Measurements from ENCODE around the gene DOCK7.
"Not testable (repeated sequence)": the region's sequence is repeated elsewhere in the genome, so short reads cannot be mapped to it uniquely, and the experiment has no call there.

Gene DOCK7

DNA sequence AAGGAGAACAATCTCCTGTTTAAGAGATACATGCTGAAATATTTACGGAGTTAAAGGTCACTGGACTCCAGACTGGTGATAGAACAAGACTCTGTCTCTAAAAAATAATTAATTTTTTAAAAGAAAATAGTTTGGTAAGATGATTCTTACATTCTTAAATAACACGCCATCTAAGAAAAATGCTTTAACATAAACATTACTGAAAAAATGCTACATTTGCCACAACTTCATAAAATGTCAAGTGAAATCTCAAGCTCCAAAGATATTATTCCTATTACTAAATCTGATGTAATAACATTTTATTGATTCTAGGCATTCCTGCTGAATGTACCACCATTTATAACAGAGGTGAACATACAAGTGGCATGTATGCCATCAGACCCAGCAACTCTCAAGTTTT, 86.7 kb downstream of the DOCK7 start:
- Mint-ChIP-seq H3K9me3 (no peaks in the 10 kb centered on the region), H3K4me3 (no peak overlapping the region), H3K36me3 (no peaks in the 10 kb centered on the region), H3K4me1 (no peaks in the 10 kb centered on the region), H3K27ac (no peak overlapping the region), H3K27me3 (no peaks in the 10 kb centered on the region)
- no peak for ATAC-seq

GRCh38 chr1:62599044-62599443, 89.1 kb downstream of the DOCK7 start:
- no peak for ATAC-seq
- Mint-ChIP-seq H3K9me3 (no peaks in the 10 kb centered on the region), H3K27ac (no peak overlapping the region), H3K36me3 (no peaks in the 10 kb centered on the region), H3K4me1 (no peaks in the 10 kb centered on the region), H3K4me3 (no peak overlapping the region), H3K27me3 (no peaks in the 10 kb centered on the region)

DNA sequence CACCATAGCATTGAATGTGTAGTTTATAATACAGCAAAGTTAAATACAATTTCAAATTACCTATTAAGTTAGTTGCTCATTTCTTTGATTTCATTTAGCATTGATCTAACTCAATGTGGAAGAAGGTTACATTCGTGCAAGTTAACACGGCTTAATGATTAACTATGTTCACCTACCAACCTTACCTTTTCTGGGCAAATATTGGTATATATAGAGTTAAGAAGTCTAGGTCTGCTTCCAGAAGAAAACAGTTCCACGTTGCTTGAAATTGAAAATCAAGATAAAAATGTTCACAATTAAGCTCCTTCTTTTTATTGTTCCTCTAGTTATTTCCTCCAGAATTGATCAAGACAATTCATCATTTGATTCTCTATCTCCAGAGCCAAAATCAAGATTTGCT, 90.9 kb downstream of the DOCK7 start, which contains the start of gene ANGPTL3:
Gene ANGPTL3, plus strand, starts transcription at position 240 of the 400 bp plus-strand sequence. Its CDS starts 47 bp downstream, at position 287.
- ATAC-seq = no peak
- H3K27me3 Mint-ChIP-seq = no peaks in the 10 kb centered on the region
- H3K4me3 Mint-ChIP-seq = no peak within 1 kb of the TSS
- no peaks in the 10 kb centered on the region for H3K9me3 Mint-ChIP-seq
- H3K4me1 Mint-ChIP-seq = no peaks in the 10 kb centered on the region
- H3K36me3 Mint-ChIP-seq = no peaks in the 10 kb centered on the region
- H3K27ac Mint-ChIP-seq = no peak within 1 kb of the TSS

- H3K27ac Mint-ChIP-seq = no peak overlapping the region
- no peaks in the 10 kb centered on the region for H3K4me1 Mint-ChIP-seq
- H3K27me3 Mint-ChIP-seq = no peaks in the 10 kb centered on the region
- no peaks in the 10 kb centered on the region for H3K9me3 Mint-ChIP-seq
- no peak overlapping the region for H3K4me3 Mint-ChIP-seq
- H3K36me3 Mint-ChIP-seq = peaks cover 11% of the 10 kb centered on the region
- ATAC-seq = no peak
These were observed 92.5 kb downstream of the DOCK7 start for GRCh38 chr1:62595647-62596046.

- Mint-ChIP-seq H3K36me3 (peaks cover 22% of the 10 kb centered on the region), H3K4me3 (no peak overlapping the region), H3K9me3 (no peaks in the 10 kb centered on the region), H3K27ac (no peak overlapping the region), H3K27me3 (no peaks in the 10 kb centered on the region), H3K4me1 (no peaks in the 10 kb centered on the region)
- ATAC-seq = no peak
These were observed 94.3 kb downstream of the DOCK7 start for GRCh38 chr1:62593825-62594394.

DNA sequence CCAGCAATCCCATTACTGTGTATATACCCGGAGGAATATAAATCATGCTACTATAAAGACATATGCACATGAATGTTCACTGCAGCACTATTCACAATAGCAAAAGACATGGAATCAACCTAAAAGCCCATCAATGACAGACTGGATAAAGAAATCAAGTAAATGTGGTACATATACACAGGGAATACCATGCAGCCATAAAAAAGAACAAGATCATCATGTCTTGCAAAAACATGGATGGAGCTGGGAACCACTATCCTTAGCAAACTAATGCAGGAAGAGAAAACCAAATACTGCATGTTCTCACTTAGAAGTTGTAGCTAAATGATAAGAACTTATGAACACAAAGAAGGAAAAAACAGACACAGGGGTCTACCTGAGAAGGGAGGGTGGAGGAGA, 97.2 kb downstream of the DOCK7 start:
- Mint-ChIP-seq H3K4me3 (no peak overlapping the region), H3K27me3 (no peaks in the 10 kb centered on the region), H3K9me3 (no peaks in the 10 kb centered on the region), H3K4me1 (no peaks in the 10 kb centered on the region), H3K36me3 (peaks cover 30% of the 10 kb centered on the region), H3K27ac (no peak overlapping the region)
- no peak for ATAC-seq

- peaks cover 36% of the 10 kb centered on the region for H3K36me3 Mint-ChIP-seq
- no peaks in the 10 kb centered on the region for H3K9me3 Mint-ChIP-seq
- H3K4me1 Mint-ChIP-seq = no peaks in the 10 kb centered on the region
- H3K27ac Mint-ChIP-seq = no peak overlapping the region
- H3K4me3 Mint-ChIP-seq = no peak overlapping the region
- no peak for ATAC-seq
- no peaks in the 10 kb centered on the region for H3K27me3 Mint-ChIP-seq
These were observed 97.8 kb downstream of the DOCK7 start for GRCh38 chr1:62590255-62590969.

DNA sequence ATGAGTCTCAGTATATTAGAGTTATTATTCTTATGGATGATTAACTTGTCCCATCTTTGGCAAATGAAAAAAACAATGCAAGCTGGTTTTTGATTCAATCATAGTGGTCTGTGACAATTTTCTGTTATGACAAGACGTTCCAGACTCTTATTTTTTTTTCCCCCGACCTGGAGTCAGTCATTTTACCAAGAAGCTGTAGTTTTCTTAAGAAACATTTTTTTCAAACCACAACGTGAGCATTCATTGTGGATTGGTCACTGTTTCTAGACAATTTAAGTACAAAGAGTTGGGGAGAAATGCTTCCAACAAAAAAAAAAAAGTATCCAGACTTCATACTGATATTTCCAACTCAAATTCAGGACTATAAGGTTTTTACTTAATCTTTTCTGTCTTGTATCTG, 98.9 kb downstream of the DOCK7 start:
- H3K36me3 Mint-ChIP-seq = peaks cover 42% of the 10 kb centered on the region
- H3K27ac Mint-ChIP-seq = no peak overlapping the region
- no peak overlapping the region for H3K4me3 Mint-ChIP-seq
- H3K4me1 Mint-ChIP-seq = no peaks in the 10 kb centered on the region
- no peaks in the 10 kb centered on the region for H3K27me3 Mint-ChIP-seq
- no peak for ATAC-seq
- no peaks in the 10 kb centered on the region for H3K9me3 Mint-ChIP-seq

GRCh38 chr1:62588000-62588399, 100.2 kb downstream of the DOCK7 start:
- Mint-ChIP-seq H3K4me3 (no peak overlapping the region), H3K9me3 (no peaks in the 10 kb centered on the region), H3K4me1 (no peaks in the 10 kb centered on the region), H3K36me3 (peaks cover 42% of the 10 kb centered on the region), H3K27me3 (no peaks in the 10 kb centered on the region), H3K27ac (no peak overlapping the region)
- no peak for ATAC-seq

- H3K27ac Mint-ChIP-seq = no peak overlapping the region
- H3K27me3 Mint-ChIP-seq = no peaks in the 10 kb centered on the region
- ATAC-seq = no peak
- H3K4me1 Mint-ChIP-seq = no peaks in the 10 kb centered on the region
- H3K9me3 Mint-ChIP-seq = no peaks in the 10 kb centered on the region
- H3K36me3 Mint-ChIP-seq = peaks cover 46% of the 10 kb centered on the region
- no peak overlapping the region for H3K4me3 Mint-ChIP-seq
These were observed 102.6 kb downstream of the DOCK7 start for GRCh38 chr1:62585469-62586155.

DNA sequence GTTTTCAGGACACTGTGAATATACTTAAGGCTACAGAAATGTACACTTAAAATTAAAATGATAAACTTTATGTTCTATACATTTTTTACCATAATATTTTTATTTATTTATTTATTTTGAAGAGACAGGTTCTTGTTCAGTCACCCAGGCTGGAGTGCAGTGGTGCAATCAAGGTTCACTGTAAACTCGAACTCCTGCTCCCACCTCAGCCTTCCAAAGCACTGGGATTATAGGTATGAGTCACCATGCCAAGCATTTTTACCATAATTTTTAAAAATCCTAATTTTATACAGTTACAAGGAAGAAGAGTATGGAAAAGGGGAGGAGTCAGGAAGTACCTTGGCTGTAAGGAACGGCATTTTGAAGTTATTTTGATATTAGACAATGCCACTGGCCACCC, 114.5 kb downstream of the DOCK7 start:
- H3K36me3 Mint-ChIP-seq = peaks cover 57% of the 10 kb centered on the region
- peaks cover 11% of the 10 kb centered on the region for H3K9me3 Mint-ChIP-seq
- H3K4me3 Mint-ChIP-seq = no peak overlapping the region
- H3K27me3 Mint-ChIP-seq = no peaks in the 10 kb centered on the region
- no peaks in the 10 kb centered on the region for H3K4me1 Mint-ChIP-seq
- no peak for ATAC-seq
- H3K27ac Mint-ChIP-seq = no peak overlapping the region

DNA sequence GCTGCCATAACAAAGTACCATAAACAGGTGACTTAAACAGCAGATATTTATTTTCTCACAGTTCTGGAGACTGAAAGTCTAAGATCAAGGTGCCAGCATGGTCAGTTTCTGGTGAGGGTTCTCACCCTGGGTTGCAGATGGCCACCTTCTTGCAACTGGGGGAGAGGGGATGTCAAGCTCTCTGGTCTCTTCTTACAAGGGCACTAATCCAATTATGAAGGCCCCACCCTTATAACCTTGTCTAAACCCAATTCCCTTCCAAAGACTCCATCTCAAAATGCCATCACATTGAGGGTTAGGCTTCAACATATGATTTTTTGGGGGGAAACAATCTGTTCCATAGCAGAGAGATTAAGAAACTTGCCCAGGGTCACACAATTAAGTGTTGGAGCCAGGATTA, 115.7 kb downstream of the DOCK7 start:
- Mint-ChIP-seq H3K4me3 (no peak overlapping the region), H3K36me3 (peaks cover 68% of the 10 kb centered on the region), H3K4me1 (no peaks in the 10 kb centered on the region), H3K27ac (no peak overlapping the region), H3K9me3 (peaks cover 17% of the 10 kb centered on the region), H3K27me3 (no peaks in the 10 kb centered on the region)
- ATAC-seq = no peak

- Mint-ChIP-seq H3K9me3 (peaks cover 17% of the 10 kb centered on the region), H3K36me3 (peaks cover 73% of the 10 kb centered on the region)
- H3K27me3 Mint-ChIP-seq, H3K4me3 Mint-ChIP-seq, ATAC-seq, H3K27ac Mint-ChIP-seq, H3K4me1 Mint-ChIP-seq: not testable (repeated sequence)
These were observed 116.7 kb downstream of the DOCK7 start for GRCh38 chr1:62571517-62571916.

DNA sequence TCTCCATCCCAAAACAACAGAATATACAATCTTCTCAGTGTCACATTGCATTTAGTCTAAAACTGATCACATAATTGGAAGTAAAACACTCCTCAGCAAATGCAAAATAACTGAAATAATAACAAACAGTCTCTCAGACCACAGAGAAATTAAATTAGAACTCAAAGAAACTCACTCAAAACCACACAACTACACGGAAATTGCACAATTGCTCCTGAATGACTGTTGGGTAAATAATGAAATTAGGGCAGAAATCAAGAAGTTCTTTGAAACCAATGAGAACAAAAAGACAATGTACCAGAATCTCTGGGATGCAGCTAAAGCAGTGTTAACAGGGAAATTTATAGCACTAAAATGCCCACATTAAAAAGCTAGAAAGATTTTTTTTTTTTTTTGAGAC, 120.3 kb downstream of the DOCK7 start:
- H3K4me3 Mint-ChIP-seq, H3K27me3 Mint-ChIP-seq, H3K27ac Mint-ChIP-seq, ATAC-seq: not testable (repeated sequence)
- Mint-ChIP-seq H3K4me1 (peaks cover 18% of the 10 kb centered on the region), H3K9me3 (peaks cover 16% of the 10 kb centered on the region), H3K36me3 (peaks cover 76% of the 10 kb centered on the region)

- not testable (repeated sequence) for H3K27me3 Mint-ChIP-seq, H3K4me3 Mint-ChIP-seq, ATAC-seq, H3K27ac Mint-ChIP-seq
- peaks cover 18% of the 10 kb centered on the region for H3K4me1 Mint-ChIP-seq
- peaks cover 72% of the 10 kb centered on the region for H3K36me3 Mint-ChIP-seq
- peaks cover 15% of the 10 kb centered on the region for H3K9me3 Mint-ChIP-seq
These were observed 121.0 kb downstream of the DOCK7 start for GRCh38 chr1:62567182-62567581.

DNA sequence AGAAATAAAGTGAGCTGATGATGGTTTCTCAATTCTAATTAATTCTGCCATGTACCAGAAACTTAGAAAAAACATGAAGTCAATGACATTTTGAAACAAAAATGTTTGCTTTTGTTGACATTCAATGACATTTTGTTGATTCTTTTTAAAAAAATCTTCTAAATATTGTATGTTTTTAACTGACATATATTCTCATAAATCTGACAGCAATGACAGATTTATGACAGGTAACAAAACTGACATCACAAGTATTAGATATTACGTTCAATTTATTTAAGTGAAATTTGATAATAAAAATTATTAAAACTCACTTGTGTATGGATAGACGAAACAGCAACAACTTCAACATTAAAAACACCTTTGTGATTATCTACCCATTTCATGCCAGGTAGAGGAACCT, 126.9 kb downstream of the DOCK7 start:
- no peak overlapping the region for H3K27ac Mint-ChIP-seq
- no peaks in the 10 kb centered on the region for H3K9me3 Mint-ChIP-seq
- H3K4me1 Mint-ChIP-seq = peaks cover 18% of the 10 kb centered on the region
- no peak overlapping the region for H3K4me3 Mint-ChIP-seq
- no peaks in the 10 kb centered on the region for H3K27me3 Mint-ChIP-seq
- peaks cover 54% of the 10 kb centered on the region for H3K36me3 Mint-ChIP-seq
- ATAC-seq = no peak

Data from stimulated activated memory B cell treated with anti-CD40 and anti-IgM and Interleukin-4, amounts not matched to agents 10 μg/mL and 1 μg/mL and 100 μg/mL, for 72 hours (primary cell).